NCI-H2196 (cell line): ENCODE results near the gene CCNT1.
A peak's percentile ranks its signal among the peaks of the same experiment; 100 is the strongest.
"Not testable (repeated sequence)": the region's sequence is repeated elsewhere in the genome, so short reads cannot be mapped to it uniquely, and the experiment has no call there.

Experiments
- DNase-seq: peaks from one replicate; lab custom pipeline; 2025; ENCODE audit not compliant: unreplicated experiment; lab: John Stamatoyannopoulos, UW

Gene CCNT1

GRCh38 chr12:48716493-48717251, at the start of gene CCNT1:
Gene CCNT1 (minus strand): TSS chr12:48716707. CDS start chr12:48716675, 32 bp downstream.
- peak; percentile 100 for DNase-seq

- no peak for DNase-seq
Measured at GRCh38 chr12:48765753-48766162, 49.3 kb upstream of the CCNT1 start.

- no peak for DNase-seq
Measured at GRCh38 chr12:48764521-48764920, 48.0 kb upstream of the CCNT1 start.

GRCh38 chr12:48758737-48759136, 42.2 kb upstream of the CCNT1 start:
- no peak for DNase-seq

DNA sequence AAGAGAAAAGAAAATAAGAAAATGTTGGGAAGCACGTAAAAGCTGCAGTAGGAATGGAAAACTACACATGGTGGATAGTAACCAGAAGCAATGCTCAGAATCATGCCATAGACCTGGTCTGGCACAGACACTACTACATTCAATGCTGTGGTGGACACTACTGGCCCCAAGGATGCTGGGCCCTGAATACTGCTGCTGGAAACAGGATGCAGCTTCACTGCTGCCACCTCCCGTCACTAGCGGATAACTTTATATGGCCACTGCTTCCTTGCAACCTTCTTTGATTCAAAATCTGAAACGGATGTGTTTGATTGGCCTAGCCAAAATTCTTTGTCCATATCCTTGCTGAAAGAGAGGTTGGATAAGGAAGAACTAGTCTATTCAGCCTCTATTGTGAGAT, 41.7 kb upstream of the CCNT1 start:
- DNase-seq = no peak

DNA sequence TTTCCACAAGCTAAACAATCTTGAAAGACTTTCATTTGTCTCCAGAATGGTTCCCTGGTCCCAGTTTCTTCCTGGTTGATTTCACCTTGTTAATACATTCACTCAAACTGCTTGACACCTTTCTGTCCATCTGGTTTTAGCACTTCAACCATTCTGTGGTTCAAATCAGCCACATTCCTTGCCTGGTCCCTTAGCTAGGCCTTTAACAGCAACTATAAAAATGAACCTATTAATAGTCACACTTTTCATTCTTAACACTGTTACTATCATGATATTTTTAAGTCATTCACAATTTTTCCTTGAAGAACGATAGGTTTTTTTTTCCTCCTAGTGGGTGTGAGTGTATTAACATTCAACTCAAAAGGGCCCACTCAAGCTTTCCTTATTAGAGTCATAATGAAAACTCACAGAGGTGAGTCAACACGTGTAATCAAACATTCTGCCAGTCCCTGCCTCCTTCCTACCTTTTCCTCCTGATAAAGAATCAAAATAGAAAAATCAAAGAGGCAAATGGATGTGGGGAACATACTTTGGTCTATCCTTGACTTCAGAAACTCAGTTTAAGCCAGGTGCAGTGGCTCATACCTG, 34.4 kb upstream of the CCNT1 start:
- no peak for DNase-seq

- DNase-seq = no peak
Measured at GRCh38 chr12:48750215-48750614, 33.7 kb upstream of the CCNT1 start.

DNA sequence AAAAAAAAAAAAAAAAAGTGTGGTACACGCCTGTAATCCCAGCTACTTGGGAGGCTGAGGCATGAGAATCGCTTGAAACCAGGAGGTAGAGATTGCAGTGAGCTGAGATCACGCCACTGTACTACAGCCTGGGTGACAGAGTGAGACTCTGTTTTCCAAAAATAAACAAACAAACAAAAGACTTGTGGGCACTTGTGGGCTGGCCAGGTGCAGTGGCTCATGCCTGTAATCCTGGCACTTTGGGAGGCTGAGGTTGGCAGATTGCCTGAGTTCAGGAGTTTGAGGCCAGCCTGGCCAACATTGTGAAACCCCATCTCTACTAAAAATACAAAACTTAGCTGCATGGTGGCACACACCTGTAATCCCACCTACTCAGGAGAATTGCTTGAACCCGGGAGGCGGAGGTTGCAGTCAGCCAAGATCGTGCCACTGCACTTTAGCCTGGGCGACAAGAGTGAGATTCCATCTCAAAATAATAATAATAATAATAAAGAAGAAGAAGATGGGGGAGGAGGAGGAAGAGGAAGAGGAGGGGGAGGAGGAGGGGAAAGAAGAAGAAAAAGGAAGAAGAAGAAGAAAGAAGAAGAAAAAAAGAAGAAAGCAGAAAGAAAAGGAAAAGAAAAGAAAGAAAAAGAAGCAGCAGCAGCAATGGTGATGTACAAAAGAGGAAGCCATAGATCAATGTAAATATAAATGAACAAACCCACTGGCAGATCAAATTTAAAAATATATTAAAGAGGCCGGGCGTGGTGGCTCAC, 27.9 kb upstream of the CCNT1 start:
- DNase-seq = peak; percentile 76

- no peak for DNase-seq
Measured at GRCh38 chr12:48739618-48740269, 23.2 kb upstream of the CCNT1 start.

DNA sequence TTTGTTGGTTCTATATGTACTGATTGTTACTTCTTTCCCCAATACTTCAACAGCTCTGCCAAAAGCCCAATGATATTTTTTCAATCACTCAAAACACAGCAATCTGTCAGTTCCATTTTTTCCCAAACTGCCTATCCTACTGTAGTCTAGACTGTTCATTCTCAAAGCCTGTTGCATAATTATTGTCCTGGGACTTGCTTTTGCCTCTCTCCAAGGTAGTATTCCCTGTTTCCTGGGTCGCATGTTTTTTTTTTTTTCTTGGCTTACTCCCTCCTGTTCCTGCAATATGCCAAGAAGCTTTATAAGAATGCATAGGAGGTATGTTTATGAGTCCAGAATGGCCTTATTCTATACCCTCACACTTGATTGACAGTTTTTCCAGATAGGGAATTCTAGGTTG, 19.9 kb upstream of the CCNT1 start:
- no peak for DNase-seq

- no peak for DNase-seq
Measured at GRCh38 chr12:48728807-48729206, 12.3 kb upstream of the CCNT1 start.

GRCh38 chr12:48720737-48721136, 4.2 kb upstream of the CCNT1 start:
- not testable (repeated sequence) for DNase-seq

- DNase-seq = not testable (repeated sequence)
Measured at GRCh38 chr12:48720171-48720570, 3.7 kb upstream of the CCNT1 start.

GRCh38 chr12:48719002-48719401, 2.5 kb upstream of the CCNT1 start:
- not testable (repeated sequence) for DNase-seq

DNA sequence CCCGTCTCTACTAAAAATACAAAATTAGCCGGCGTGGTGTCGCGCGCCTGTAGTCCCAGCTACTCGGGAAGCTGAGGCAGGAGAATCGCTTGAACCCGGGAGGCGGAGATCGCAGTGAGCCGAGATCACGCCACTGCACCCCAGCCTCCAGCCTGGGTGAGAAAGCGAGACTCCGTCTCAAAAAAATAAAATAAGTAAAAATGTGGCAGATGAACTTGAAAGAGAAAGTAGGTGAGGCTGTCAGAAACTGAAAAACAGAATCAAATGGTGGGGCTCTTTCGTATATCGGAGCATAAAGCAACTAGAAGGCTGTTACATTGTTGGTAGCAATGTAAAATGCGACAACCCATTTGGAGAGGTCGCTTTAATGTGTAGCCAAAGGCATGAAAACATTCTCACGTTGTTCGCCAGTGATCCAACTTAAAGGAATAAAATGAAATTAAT, 767 bp upstream of the CCNT1 start:
- DNase-seq = peak; percentile 8

DNA sequence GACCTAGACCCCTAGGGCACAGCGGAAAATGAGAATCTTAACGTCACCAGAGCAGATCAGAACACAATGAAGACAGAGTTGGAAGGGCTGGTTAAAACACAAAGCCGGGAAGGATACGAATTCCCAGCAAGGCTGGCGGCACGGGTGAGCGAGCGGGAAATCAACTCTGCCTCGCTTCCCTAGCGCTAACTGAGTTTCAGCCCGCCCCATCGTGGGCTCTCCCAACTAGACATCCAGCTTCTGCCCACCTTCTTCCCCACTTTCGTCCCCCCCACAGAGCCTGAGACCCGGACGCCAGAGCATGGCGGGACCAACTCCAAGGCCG, 377 bp downstream of the CCNT1 start:
- DNase-seq = no peak

DNA sequence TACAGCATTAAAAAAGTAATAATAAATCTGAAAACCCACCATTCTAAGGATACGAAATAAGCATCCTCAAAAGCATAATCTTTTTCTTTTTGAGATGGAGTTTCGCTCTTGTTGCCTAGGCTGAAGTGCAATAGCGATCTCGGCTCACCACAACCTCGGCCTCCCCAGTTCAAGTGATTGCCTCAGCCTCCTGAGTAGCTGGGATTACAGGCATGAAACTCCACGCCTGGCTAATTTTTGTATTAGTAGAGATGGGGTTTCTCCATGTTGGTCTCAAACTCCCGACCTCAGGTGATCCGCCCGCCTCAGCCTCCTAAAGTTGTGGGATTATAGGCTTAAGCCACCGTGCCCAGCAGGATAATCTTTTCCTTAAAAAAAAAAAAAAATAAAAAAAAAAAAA, 4.3 kb downstream of the CCNT1 start:
- no peak for DNase-seq

DNA sequence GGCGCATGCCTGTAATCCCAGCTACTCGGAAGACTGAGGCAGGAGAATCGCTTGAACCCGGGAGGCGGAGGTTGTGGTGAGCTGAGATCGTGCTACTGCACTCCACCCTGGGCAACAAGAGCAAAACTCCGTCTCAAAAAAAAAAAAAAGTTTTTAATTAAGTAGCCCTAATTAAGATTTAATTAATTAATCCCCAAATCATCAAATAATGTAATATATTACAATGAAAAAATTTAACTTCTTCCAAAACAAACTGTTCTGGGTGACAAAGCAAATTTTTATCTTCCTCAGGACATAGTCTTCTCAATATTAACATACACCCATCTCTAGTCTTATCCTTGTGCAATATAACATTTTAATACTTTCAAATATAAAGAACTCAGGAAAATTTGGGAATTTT, 17.7 kb downstream of the CCNT1 start:
- DNase-seq = not testable (repeated sequence)

DNA sequence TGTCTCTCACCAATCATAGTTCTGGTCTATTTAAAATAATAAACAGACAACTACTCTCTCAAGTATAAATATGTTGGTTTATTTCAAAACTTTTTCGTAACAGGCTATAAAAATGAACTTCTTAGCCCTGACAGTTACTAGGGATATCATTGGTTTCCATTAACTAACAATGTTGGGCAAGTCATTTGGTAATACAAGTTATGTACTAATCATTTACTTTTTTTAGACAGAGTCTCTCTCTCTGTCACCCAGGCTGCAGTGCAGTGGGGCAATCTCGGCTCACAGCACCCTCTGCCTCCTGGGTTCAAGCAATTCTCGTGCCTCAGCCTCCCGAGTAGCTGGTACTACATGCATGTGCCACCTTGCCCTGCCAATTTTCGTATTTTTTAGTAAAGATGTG, 19.9 kb downstream of the CCNT1 start:
- no peak for DNase-seq

DNA sequence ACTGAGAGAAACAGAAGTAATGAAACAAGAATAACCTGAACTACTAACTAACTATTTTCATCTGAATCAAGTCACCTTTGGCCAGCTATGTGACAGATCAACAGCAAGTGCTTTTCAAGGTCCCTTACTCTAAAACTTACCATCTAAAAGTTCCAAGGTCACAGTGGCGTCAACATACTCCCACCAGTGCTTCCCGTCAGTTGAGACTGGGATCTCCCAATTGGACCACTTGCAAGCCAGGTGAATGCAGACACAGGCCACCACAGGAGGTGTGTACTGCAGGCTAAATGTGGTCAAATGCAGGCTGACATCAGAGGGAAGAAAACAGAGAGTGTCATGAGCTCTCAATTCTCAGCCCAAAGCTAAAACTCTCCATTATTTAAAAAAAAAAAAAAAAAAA, 20.6 kb downstream of the CCNT1 start:
- no peak for DNase-seq

DNA sequence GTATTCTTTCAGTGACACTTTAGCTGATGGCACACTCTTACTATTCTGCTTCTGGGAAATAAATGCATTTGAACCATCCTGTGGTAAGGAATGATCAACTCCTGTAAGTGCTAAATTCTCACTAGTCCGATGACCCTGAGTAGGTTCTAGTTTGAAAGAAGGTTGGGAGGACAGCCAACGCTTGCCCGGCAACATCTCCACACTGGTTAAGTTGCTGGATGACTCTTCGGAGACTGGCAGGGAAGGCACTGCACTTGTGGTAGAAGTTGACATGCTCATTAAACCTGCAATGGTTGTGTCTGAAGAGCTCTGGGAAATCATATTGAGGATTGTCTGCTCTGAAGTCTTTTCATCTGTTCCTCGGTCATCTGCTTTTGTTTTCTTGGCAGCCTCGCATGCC, 22.5 kb downstream of the CCNT1 start:
- no peak for DNase-seq

DNA sequence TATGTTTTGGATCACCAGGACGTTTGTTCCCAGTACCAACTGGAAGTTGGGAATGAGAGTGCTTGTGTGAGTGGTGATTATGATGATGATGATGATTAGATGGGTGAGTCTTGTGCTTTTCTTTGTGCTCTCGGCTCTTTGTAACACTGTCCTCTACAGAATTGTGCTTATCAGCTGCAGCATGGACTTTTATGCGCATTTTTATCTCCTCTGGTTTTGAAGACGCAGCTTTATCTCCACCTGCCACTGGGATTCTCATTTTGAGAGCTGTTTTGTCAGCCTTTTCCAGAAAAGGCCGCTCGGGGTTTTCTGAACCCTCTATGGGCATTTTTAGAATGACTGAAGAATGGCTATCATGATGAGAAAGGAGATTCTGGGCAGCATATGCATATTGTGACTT, 22.9 kb downstream of the CCNT1 start:
- DNase-seq = no peak
